ENCODE measurements around the gene GOLPH3.

GRCh38 chr5:32173267-32174010 lies 680 bp downstream of the GOLPH3 start:
- TF ChIP-seq CTCF (IDR thresholded peaks at IDR 0.05): peak in 1 of 3 experiments; percentile 4
- no peak for TF ChIP-seq POLR2A (IDR thresholded peaks at IDR 0.05; ENCODE audit: low read depth)
- peak; percentile 33 to 54 for TF ChIP-seq POLR2AphosphoS5 (IDR thresholded peaks at IDR 0.05)
- no peak for TF ChIP-seq EP300 (IDR thresholded peaks at IDR 0.05)
